ENCODE results near the gene RETSAT.
"Not testable (repeated sequence)": the region's sequence is repeated elsewhere in the genome, so short reads cannot be mapped to it uniquely, and the experiment has no call there.

Gene RETSAT

DNA sequence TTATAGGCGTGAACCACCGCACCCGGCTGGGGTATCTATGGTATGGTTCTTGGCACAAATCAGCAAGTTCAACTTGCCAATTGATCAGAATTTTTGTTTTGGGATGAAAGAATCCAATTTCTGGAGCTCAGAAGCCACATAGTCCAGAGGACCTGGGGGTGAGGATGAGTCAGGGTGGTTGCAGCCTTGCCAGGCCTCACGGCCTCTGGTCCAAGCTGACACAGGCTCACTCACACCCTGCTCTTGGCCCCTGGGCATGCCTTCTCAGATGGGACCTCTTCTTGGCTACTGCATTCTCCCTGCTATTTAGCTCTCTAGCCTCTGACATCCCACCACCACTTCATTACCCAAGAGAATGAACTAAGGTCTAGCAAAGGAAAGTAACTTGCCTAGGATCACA, 39.5 kb upstream of the RETSAT start:
- TF ChIP-seq, protein P1, sequence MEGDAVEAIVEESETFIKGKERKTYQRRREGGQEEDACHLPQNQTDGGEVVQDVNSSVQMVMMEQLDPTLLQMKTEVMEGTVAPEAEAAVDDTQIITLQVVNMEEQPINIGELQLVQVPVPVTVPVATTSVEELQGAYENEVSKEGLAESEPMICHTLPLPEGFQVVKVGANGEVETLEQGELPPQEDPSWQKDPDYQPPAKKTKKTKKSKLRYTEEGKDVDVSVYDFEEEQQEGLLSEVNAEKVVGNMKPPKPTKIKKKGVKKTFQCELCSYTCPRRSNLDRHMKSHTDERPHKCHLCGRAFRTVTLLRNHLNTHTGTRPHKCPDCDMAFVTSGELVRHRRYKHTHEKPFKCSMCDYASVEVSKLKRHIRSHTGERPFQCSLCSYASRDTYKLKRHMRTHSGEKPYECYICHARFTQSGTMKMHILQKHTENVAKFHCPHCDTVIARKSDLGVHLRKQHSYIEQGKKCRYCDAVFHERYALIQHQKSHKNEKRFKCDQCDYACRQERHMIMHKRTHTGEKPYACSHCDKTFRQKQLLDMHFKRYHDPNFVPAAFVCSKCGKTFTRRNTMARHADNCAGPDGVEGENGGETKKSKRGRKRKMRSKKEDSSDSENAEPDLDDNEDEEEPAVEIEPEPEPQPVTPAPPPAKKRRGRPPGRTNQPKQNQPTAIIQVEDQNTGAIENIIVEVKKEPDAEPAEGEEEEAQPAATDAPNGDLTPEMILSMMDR (IDR thresholded peaks at IDR 0.05; ENCODE audit: extremely low read depth, missing control alignments): no peak
- no peak for DNase-seq (ENCODE audit: low spot score)

DNA sequence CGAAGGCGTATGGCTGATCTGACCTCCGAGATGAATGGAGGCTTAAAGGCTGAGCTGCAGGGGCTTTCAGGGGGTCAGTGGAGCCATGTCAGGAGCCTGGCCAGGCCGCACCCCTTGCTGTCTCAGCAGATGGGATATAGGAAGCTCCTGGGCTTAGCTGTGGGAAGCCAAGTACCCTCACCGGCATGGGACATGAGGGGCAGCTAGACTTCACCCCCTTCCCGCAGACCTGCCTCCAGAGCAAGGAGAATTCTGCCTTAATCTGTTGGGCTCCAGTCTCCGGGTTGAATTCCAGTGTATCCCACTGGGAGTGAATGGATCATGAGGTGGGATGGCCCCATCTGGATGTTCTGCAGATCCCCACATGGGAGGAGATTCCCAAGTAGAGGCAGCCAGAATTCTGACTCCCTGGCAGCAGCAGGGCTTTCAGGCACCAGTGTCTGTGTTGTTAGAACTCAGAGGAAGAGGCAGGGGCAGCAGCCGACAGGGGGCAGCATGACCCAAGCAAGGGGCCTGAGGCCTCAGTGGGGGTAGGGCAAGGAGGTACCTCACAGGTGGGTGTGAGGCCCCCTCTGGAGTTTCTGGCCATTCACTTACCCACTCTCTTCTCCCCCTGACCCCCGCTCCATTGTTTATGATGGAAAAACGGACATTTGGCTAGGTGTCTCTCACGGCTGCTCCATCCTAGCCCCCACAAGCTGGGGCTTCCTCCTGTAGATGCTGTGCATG, 36.8 kb upstream of the RETSAT start:
- peak; percentile 72 for DNase-seq (ENCODE audit: low spot score)
- TF ChIP-seq, protein P1 (IDR thresholded peaks at IDR 0.05; ENCODE audit: extremely low read depth, missing control alignments): peak; percentile 85

DNA sequence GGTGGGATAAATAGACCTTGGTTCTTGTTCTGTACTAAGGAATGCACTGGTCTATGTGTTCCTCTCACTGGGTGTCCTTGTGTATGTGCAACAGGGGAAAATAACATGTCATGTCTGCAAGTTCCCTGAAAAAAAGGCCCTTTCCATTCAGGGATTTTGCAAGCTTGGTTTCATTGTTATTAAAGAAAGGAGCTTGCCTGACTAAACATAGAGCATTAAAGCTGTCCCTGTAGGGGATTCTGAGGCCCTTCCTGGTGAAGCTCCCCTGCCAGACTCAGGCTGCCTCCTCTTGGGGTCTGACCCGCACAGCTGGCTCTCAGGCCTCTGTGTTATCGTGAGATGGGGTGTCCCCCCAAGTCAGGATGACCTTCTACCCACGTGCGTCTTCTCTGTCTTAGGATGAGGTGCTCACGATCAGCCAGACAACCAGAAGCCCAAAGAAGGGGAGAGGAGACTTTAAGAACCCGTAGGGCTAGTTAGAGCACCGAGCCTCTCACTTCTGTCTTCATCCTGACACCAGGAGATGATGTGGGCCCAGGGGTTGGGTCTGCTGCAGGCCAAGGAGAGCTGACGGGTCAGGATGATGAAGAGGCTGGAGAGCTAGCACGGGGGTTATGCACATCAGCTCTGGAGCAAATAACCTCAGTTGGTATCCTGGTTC, 34.7 kb upstream of the RETSAT start:
- DNase-seq (ENCODE audit: low spot score): no peak
- TF ChIP-seq, protein P1 (IDR thresholded peaks at IDR 0.05; ENCODE audit: extremely low read depth, missing control alignments): no peak

DNA sequence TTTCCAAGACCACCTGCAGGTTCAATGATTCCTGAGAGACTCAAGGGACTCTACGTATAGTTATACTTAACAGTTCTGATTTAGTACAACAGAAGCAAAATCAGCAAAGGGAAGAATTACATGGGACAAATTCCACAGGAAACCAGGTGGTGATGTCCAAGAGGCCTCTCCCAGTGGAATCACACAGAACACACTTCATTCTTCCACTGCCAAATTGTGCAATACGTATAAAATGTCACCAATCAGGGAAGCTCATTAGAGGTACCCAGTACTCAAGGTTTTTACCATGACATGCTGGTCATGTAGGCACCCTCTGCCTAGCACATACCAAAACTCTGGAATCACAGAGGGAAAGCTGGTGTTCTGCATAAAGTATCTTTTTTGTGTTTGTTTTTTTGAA, 33.4 kb upstream of the RETSAT start:
- TF ChIP-seq, protein P1 (IDR thresholded peaks at IDR 0.05; ENCODE audit: extremely low read depth, missing control alignments): no peak
- DNase-seq (ENCODE audit: low spot score): no peak

DNA sequence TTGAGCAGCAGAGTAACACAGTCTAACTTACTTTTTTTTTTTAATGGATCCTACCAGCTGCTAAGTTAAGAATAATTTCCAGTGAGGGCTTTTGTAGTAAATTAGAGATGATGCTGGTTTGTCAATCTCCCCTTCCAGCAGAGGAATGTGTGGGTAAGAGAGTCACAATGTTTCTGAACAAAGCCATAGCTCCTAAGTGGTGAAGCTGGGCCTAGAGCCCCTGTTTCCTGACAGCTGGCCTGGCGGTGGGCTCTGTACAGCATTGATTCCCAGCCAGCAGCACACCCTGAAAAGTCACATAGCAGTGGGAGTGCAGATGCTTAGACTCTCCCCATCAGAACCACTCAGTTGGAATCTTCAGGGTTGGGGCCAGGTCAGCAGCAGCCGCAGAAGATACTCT, 31.4 kb upstream of the RETSAT start:
- DNase-seq (ENCODE audit: low spot score): no peak
- TF ChIP-seq, protein P1 (IDR thresholded peaks at IDR 0.05; ENCODE audit: extremely low read depth, missing control alignments): no peak

DNA sequence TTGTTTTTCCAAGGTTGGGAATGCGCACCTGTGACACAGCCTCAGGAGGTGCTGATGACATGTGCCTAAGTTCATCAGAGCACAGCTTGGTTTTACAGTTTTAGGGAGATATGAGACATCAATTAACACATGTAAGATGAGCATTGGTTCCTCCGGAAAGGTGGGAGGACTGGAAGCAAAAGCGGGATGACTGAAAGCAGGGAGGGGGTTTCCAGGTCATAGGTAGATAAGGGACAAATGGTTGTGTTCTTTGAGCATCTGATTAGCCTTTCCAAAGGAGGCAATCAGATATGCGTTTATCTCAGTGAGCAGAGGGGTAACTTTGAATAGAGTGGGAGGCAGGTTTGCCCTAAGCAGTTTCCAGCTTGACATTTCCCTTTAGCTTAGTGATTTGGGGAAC, 29.5 kb upstream of the RETSAT start:
- TF ChIP-seq, protein P1 (IDR thresholded peaks at IDR 0.05; ENCODE audit: extremely low read depth, missing control alignments): no peak
- DNase-seq (ENCODE audit: low spot score): no peak

DNA sequence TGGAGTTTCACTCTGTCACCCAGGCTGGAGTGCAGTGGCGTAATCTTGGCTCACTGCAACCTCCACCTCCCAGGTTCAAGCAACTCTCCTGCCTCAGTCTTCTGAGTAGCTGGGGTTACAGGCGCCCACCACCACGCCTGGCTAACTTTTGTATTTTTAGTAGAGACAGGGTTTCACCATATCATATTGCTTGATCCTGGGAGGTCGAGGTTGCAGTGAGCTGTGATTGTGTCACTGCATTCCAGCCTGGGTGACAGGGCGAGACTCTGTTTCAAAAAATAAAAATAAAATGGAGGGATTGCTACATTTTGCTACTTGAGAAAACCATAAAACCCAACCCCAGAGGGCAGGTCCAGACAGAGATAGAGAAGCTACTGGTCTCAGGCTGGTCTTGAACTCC, 28.8 kb upstream of the RETSAT start:
- DNase-seq (ENCODE audit: low spot score): not testable (repeated sequence)

DNA sequence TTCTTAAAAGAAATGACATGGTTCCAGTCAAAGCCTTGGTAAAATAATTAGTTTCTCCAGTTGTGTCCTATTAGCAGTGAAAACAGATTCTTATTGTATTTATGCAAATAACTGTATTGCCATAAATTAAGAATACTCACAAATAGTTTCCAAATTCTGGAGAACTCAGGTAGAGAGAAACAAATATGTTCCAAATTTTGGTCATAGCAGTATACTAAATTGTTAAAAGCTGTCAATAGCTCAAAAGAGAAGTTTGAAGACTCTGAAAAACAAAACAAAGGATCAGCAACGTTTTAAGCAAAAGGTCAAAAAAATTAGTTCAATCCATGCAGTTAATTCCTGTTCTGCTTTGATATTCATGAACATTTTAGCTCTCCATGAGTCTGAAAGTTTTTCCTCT, 25.7 kb upstream of the RETSAT start:
- DNase-seq (ENCODE audit: low spot score): no peak
- TF ChIP-seq, protein P1 (IDR thresholded peaks at IDR 0.05; ENCODE audit: extremely low read depth, missing control alignments): no peak

All from GM20000 (cell line).